Esophagus muscularis mucosa (tissue), 4 donors: ENCODE data around the gene MOB3B. TPM values are rescaled to one million over a fixed set of nuclear protein-coding genes. Genes with fewer than 3 reads are reported as not detected.

Experiments
- DNase-seq: peaks from one replicate; pipeline ENCODE4 v3.0.0-alpha.2; 2017; ENCODE audit errors: extremely low spot score
- H3K27ac ChIP-seq, 4 donors: fragments of 200-600 bp; sonication (generic); replicated peaks in 1 of 4; 1 replicate in 3 of 4; 2 replicates in 1 of 4; pipeline ENCODE4 v1.5.1; 2016 to 2019; ENCODE audit warnings: mild to moderate bottlenecking in 1 of 4
- H3K27me3 ChIP-seq, 4 donors: fragments of 200-600 bp; sonication (generic); one replicate each; pipeline versions ENCODE4 v1.5.1 to v1.6.0; 2016 to 2019
- H3K36me3 ChIP-seq, 4 donors: fragments of 200-600 bp; sonication (generic); one replicate each; pipeline ENCODE4 v1.5.1; 2016 to 2019
- H3K4me1 ChIP-seq, 4 donors: fragments of 200-600 bp; sonication (generic); one replicate each; pipeline ENCODE4 v1.5.1; 2016 to 2019
- H3K4me3 ChIP-seq, 4 donors: fragments of 200-600 bp; sonication (generic); 1 replicate in 2 of 4; 2 replicates in 2 of 4; pipeline ENCODE4 v1.5.1; 2016 to 2019; ENCODE audit warnings: mild to moderate bottlenecking in 4 of 4, moderate library complexity in 1 of 4
- H3K9me3 ChIP-seq, 4 donors: fragments of 200-600 bp; sonication (generic); 1 replicate in 3 of 4; 2 replicates in 1 of 4; pipeline ENCODE4 v1.5.1; 2016 to 2019
- CTCF ChIP-seq, 3 experiments: fragments of 200-600 bp in 2 of 3; fragments of 450-650 bp in 1 of 3; sonication (generic) in 2 of 3; IDR thresholded peaks; one replicate each; pipeline ENCODE4 v1.5.1; 2017 to 2019; ENCODE audit warnings: antibody characterized with exemption in 3 of 3, mild to moderate bottlenecking in 2 of 3, moderate library complexity in 1 of 3
- EP300 ChIP-seq: sonication (generic); formaldehyde crosslinking; IDR thresholded peaks from one replicate; pipeline ENCODE4 v1.6.1; 2017; ENCODE audit warnings: antibody characterized with exemption
- POLR2A ChIP-seq: fragments of 450-650 bp; IDR thresholded peaks from one replicate; pipeline ENCODE4 v1.6.1; 2017; ENCODE audit warnings: antibody characterized with exemption, moderate library complexity, mild to moderate bottlenecking, low read depth
- POLR2AphosphoS5 ChIP-seq, 2 donors: sonication (generic); formaldehyde crosslinking; IDR thresholded peaks; one replicate each; pipeline ENCODE4 v1.6.1; 2017; ENCODE audit warnings: antibody characterized with exemption in 2 of 2
- WGBS: methylation state at CpG from one replicate; pipeline ENCODE4 v1.1.5; 2018; 5-methylcytosine and 5-hydroxymethylcytosine counted together
- intact Hi-C: fragments of 100-400 bp; cut with DNase I; formaldehyde crosslinking; loops from one replicate; pipeline ENCODE4 v1.15.1; 2023
- total RNA-seq, 4 donors: library from RNA; depleted of rRNA; stranded (reverse); fragments of >200 nt; gene quantifications; one replicate each; pipeline versions ENCODE4 v1.1.0 to v1.2.1, GENCODE V29; 2016

Gene MOB3B
- total RNA-seq, 4 donors from 2014 or later, result 7.6 to 11.6 (median 9.5) TPM

- Histone ChIP-seq H3K9me3 (no peaks in the 10 kb centered on the region), H3K27ac (no peak overlapping the region), H3K4me1 (peaks cover 0 to 5% (median 3%) of the 10 kb centered on the region in 4 donors), H3K36me3 (no peaks in the 10 kb centered on the region), H3K27me3 (no peaks in the 10 kb centered on the region), H3K4me3 (no peak overlapping the region)
- no peak for DNase-seq
- intact Hi-C loops, result no loop called here
- TF ChIP-seq POLR2AphosphoS5 (IDR thresholded peaks at IDR 0.05), result no peak
- TF ChIP-seq CTCF (IDR thresholded peaks at IDR 0.05), result no peak
- TF ChIP-seq EP300, result no peak
- no peak for TF ChIP-seq POLR2A
- 73% methylated on average over 2 of the region's 2 CpGs for WGBS
Observed at GRCh38 chr9:27402626-27403025, 127.0 kb downstream of the MOB3B start.

- 92% methylated on average over 3 of the region's 3 CpGs for WGBS
- TF ChIP-seq POLR2A (no peak), EP300 (no peak), POLR2AphosphoS5 (IDR thresholded peaks at IDR 0.05) (no peak), CTCF (IDR thresholded peaks at IDR 0.05) (no peak)
- Histone ChIP-seq H3K27me3 (no peaks in the 10 kb centered on the region), H3K36me3 (no peaks in the 10 kb centered on the region), H3K27ac (no peak overlapping the region), H3K9me3 (no peaks in the 10 kb centered on the region), H3K4me3 (no peak overlapping the region), H3K4me1 (no peaks in the 10 kb centered on the region)
- DNase-seq, result no peak
- intact Hi-C loops, result no loop called here
Observed at GRCh38 chr9:27400334-27400880, 129.2 kb downstream of the MOB3B start.

GRCh38 chr9:27398982-27399653 lies 130.5 kb downstream of the MOB3B start:
- Histone ChIP-seq H3K27me3 (no peaks in the 10 kb centered on the region), H3K36me3 (no peaks in the 10 kb centered on the region), H3K4me3 (no peak overlapping the region), H3K4me1 (peaks cover 5 to 10% (median 8%) of the 10 kb centered on the region in 4 donors), H3K27ac (no peak overlapping the region), H3K9me3 (no peaks in the 10 kb centered on the region)
- WGBS, result 96% methylated on average over 3 of the region's 3 CpGs
- TF ChIP-seq POLR2A (no peak), POLR2AphosphoS5 (IDR thresholded peaks at IDR 0.05) (no peak), EP300 (no peak)
- DNase-seq, result no peak
- intact Hi-C loops, result no loop called here

- no peak for DNase-seq
- intact Hi-C loops, result no loop called here
- no peak overlapping the region for H3K4me3 ChIP-seq
- 98% methylated on average over 2 of the region's 2 CpGs for WGBS
- no peaks in the 10 kb centered on the region for H3K27me3 ChIP-seq
- H3K4me1 ChIP-seq, result peaks cover 13 to 23% (median 17%) of the 10 kb centered on the region in 4 donors
- H3K27ac ChIP-seq, result no peak overlapping the region
- H3K9me3 ChIP-seq, result no peaks in the 10 kb centered on the region
- TF ChIP-seq POLR2AphosphoS5 (IDR thresholded peaks at IDR 0.05) (no peak), EP300 (no peak), POLR2A (no peak), CTCF (IDR thresholded peaks at IDR 0.05) (no peak)
- H3K36me3 ChIP-seq, result no peaks in the 10 kb centered on the region
Observed at GRCh38 chr9:27396495-27396894, 133.1 kb downstream of the MOB3B start.

- no peaks in the 10 kb centered on the region for H3K9me3 ChIP-seq
- no peak overlapping the region for H3K27ac ChIP-seq
- TF ChIP-seq POLR2AphosphoS5 (IDR thresholded peaks at IDR 0.05) (no peak), POLR2A (no peak), EP300 (no peak), CTCF (IDR thresholded peaks at IDR 0.05) (no peak)
- no peak for DNase-seq
- H3K4me1 ChIP-seq, result peaks cover 13 to 23% (median 17%) of the 10 kb centered on the region in 4 donors
- H3K36me3 ChIP-seq, result no peaks in the 10 kb centered on the region
- H3K27me3 ChIP-seq, result no peaks in the 10 kb centered on the region
- no peak overlapping the region for H3K4me3 ChIP-seq
- intact Hi-C loops, result no loop called here
- WGBS, result 80% methylated on average over 4 of the region's 4 CpGs
Observed at GRCh38 chr9:27395484-27395921, 134.1 kb downstream of the MOB3B start.
